PC-9 (cell line): Measurements from ENCODE around the gene S100PBP. TPM values are rescaled to one million over a fixed set of nuclear protein-coding genes. Genes with fewer than 3 reads are reported as not detected.

Experiments used
- BruUV-seq: library from RNA; stranded (reverse); fragments of 400-500 nt; replicated peaks from 2 replicates; lab custom pipeline; 2021; lab: Mats Ljungman, UMichigan
- CTCF ChIA-PET: fragments of 300-600 bp; sonication (Branson Sonifier 250); formaldehyde crosslinking; loops from one replicate; lab custom pipeline; 2022; ENCODE audit warnings: antibody characterized with exemption; lab: Charles Lee
- POLR2A ChIA-PET: fragments of 300-600 bp; sonication (Branson Sonifier 250); formaldehyde crosslinking; loops from one replicate; lab custom pipeline; 2022; ENCODE audit warnings: antibody characterized with exemption; ENCODE audit not compliant: unreplicated experiment; lab: Charles Lee
- DNase-seq, 2 experiments: peaks; one replicate each; pipeline versions ENCODE4 v3.0.0 to v3.0.0-alpha.2; 2015 to 2022; ENCODE audit warnings: mixed read lengths in 1 of 2
- H2AFZ ChIP-seq: fragments of 200-600 bp; sonication (generic); 2 replicates; pipeline ENCODE4 v1.8.1; 2017; ENCODE audit warnings: antibody characterized with exemption
- H3F3A ChIP-seq: fragments of 200-600 bp; sonication (generic); 2 replicates; pipeline ENCODE4 v1.8.1; 2017; ENCODE audit warnings: antibody characterized with exemption, mild to moderate bottlenecking, low read depth; ENCODE audit not compliant: insufficient read depth
- H3K27ac ChIP-seq: fragments of 200-600 bp; sonication (generic); 2 replicates; pipeline ENCODE4 v1.6.1; 2016; ENCODE audit warnings: mixed run types
- H3K27me3 ChIP-seq: fragments of 200-600 bp; sonication (generic); 2 replicates; pipeline ENCODE4 v1.6.1; 2016; ENCODE audit warnings: low read depth, mixed run types; ENCODE audit not compliant: insufficient read depth
- H3K36me3 ChIP-seq: fragments of 200-600 bp; sonication (generic); 2 replicates; pipeline ENCODE4 v1.6.1; 2016; ENCODE audit warnings: low read depth, mixed run types
- H3K4me1 ChIP-seq: fragments of 200-600 bp; sonication (generic); replicated peaks from 2 replicates; pipeline ENCODE4 v1.6.1; 2016; ENCODE audit warnings: mixed run types; ENCODE audit not compliant: insufficient read depth
- H3K4me2 ChIP-seq: fragments of 200-600 bp; sonication (generic); 2 replicates; pipeline ENCODE4 v1.6.1; 2017; ENCODE audit warnings: mixed run types
- H3K4me3 ChIP-seq: fragments of 200-600 bp; sonication (generic); 2 replicates; pipeline ENCODE4 v1.6.1; 2016; ENCODE audit warnings: mixed run types
- H3K79me2 ChIP-seq: fragments of 200-600 bp; sonication (generic); 2 replicates; pipeline ENCODE4 v1.6.1; 2017; ENCODE audit warnings: low read depth, mixed run types
- H3K9me2 ChIP-seq: fragments of 200-600 bp; sonication (generic); 2 replicates; pipeline ENCODE4 v1.8.1; 2017; ENCODE audit warnings: mild to moderate bottlenecking; ENCODE audit not compliant: insufficient read depth
- H3K9me3 ChIP-seq: fragments of 200-600 bp; sonication (generic); 2 replicates; pipeline ENCODE4 v1.8.1; 2016; ENCODE audit warnings: low read depth; ENCODE audit not compliant: insufficient read depth
- H4K20me1 ChIP-seq: fragments of 200-600 bp; sonication (generic); 2 replicates; pipeline ENCODE4 v1.8.1; 2017; ENCODE audit not compliant: insufficient read depth
- EZH2 ChIP-seq: fragments of 200-600 bp; sonication (generic); IDR thresholded peaks from 2 replicates; pipeline ENCODE4 v1.8.0; 2017; ENCODE audit warnings: antibody characterized with exemption, low read depth
- intact Hi-C: fragments of 100-400 bp; cut with micrococcal nuclease; formaldehyde crosslinking; loops from one replicate; pipeline ENCODE4 v1.10.0; 2022; ENCODE audit not compliant: unreplicated experiment
- total RNA-seq: library from RNA; stranded (reverse); gene quantifications from 2 replicates; pipeline ENCODE4 v1.2.3, GENCODE V29; 2021
- TF ChIP-seq, protein P1 (sequence below): fragments of 200-600 bp; sonication (generic); conservative IDR thresholded peaks from 2 replicates; pipeline ENCODE4 v1.6.1; 2017; ENCODE audit warnings: mixed run types, antibody characterized with exemption, mild to moderate bottlenecking, moderate library complexity

S100PBP gene
- total RNA-seq, 1 experiment from 2014 or later = 42.4 TPM

- Histone ChIP-seq H3K9me3 (no peaks in the 10 kb centered on the region), H3K36me3 (no peaks in the 10 kb centered on the region), H3K27ac (no peak overlapping the region), H3K79me2 (no peaks in the 10 kb centered on the region), H3K4me2 (no peak overlapping the region), H4K20me1 (no peaks in the 10 kb centered on the region), H3K4me3 (no peak overlapping the region), H3F3A (peaks cover 11% of the 10 kb centered on the region; the same call in 1 of the 2 replicates), H3K9me2 (no peaks in the 10 kb centered on the region), H2AFZ (no peak overlapping the region), H3K27me3 (peaks cover 19% of the 10 kb centered on the region), H3K4me1 (no peaks in the 10 kb centered on the region)
- intact Hi-C loops = no loop called here
- CTCF ChIA-PET = no interaction called here
- BruUV-seq = no TSS peak
- POLR2A ChIA-PET = no interaction called here
- no peak for TF ChIP-seq EZH2
- TF ChIP-seq, protein P1, sequence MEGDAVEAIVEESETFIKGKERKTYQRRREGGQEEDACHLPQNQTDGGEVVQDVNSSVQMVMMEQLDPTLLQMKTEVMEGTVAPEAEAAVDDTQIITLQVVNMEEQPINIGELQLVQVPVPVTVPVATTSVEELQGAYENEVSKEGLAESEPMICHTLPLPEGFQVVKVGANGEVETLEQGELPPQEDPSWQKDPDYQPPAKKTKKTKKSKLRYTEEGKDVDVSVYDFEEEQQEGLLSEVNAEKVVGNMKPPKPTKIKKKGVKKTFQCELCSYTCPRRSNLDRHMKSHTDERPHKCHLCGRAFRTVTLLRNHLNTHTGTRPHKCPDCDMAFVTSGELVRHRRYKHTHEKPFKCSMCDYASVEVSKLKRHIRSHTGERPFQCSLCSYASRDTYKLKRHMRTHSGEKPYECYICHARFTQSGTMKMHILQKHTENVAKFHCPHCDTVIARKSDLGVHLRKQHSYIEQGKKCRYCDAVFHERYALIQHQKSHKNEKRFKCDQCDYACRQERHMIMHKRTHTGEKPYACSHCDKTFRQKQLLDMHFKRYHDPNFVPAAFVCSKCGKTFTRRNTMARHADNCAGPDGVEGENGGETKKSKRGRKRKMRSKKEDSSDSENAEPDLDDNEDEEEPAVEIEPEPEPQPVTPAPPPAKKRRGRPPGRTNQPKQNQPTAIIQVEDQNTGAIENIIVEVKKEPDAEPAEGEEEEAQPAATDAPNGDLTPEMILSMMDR = no peak
- no peak for DNase-seq
These were observed 50.6 kb downstream of the S100PBP start for GRCh38 chr1:32868085-32868484.

- POLR2A ChIA-PET = no interaction called here
- CTCF ChIA-PET = no interaction called here
These were observed 51.5 kb downstream of the S100PBP start for GRCh38 chr1:32868806-32869455.

DNA sequence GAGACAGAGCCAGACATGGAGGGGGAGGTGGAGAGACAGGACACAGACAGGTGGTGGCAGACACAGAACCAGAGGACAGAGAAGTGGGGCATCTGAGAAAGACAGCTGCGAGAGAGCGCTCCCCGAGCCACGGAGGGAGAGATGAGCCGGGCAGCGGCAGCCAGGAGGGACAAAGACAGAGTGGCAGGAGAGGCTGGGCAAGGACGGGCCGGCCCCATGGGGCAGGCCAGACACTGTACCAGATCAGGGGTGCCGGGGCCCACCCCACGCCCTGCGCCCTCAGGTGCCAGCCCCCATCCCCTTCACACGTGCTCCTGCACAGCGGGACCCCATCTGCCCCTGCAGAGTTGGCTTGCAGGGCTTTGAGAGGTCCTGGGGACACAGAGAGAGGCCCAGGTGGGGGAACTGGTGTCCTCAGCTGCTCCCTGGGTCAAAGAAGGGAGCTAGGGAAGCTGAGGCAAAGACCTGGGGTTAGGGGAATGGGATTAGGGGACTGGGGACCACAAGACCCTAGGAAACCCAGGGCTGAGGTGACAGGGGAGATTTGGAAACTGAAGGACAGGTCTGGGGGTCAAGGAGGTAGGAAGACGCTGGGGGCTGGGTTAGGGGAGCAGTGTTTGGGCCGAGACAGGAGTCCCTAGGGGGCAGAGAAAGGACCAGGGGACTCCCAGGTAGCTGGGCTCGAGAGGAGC, 52.6 kb downstream of the S100PBP start:
- Histone ChIP-seq H3K4me2 (peak overlapping the region; percentile 19; the same call in 1 of the 2 replicates), H2AFZ (no peak overlapping the region), H3K36me3 (no peaks in the 10 kb centered on the region), H3K79me2 (no peaks in the 10 kb centered on the region), H3K4me3 (no peak overlapping the region), H3F3A (peaks cover 13% of the 10 kb centered on the region; the same call in 1 of the 2 replicates), H4K20me1 (no peaks in the 10 kb centered on the region), H3K27me3 (peaks cover 19% of the 10 kb centered on the region), H3K9me3 (no peaks in the 10 kb centered on the region), H3K4me1 (no peaks in the 10 kb centered on the region), H3K27ac (no peak overlapping the region), H3K9me2 (no peaks in the 10 kb centered on the region)
- TF ChIP-seq EZH2 = no peak
- TF ChIP-seq, protein P1 = no peak
- no peak for DNase-seq
- ChIA-PET CTCF (no interaction called here), POLR2A (interaction anchor here (0.6 kb wide), 1 partner anchor 89 kb away, joined by 4 read pairs; no protein-coding TSS in a partner anchor)
- BruUV-seq = no TSS peak
- intact Hi-C loops = loop anchor here (10.0 kb wide), 2 partner anchors 425 to 605 kb away; partner anchors contain the start of gene ZSCAN20

More at GRCh38 chr1:32868806-32869455, 51.5 kb downstream of the S100PBP start:
- H3K27me3 ChIP-seq = peaks cover 19% of the 10 kb centered on the region
- H3K27ac ChIP-seq = no peak overlapping the region
- H2AFZ ChIP-seq = no peak overlapping the region
- no peaks in the 10 kb centered on the region for H4K20me1 ChIP-seq
- H3K79me2 ChIP-seq = no peaks in the 10 kb centered on the region
- H3K4me3 ChIP-seq = no peak overlapping the region
- H3F3A ChIP-seq = peaks cover 11% of the 10 kb centered on the region; the same call in 1 of the 2 replicates
- TF ChIP-seq EZH2 = no peak
- TF ChIP-seq, protein P1 = no peak
- H3K36me3 ChIP-seq = no peaks in the 10 kb centered on the region
- H3K4me1 ChIP-seq = no peaks in the 10 kb centered on the region
- H3K9me2 ChIP-seq = no peaks in the 10 kb centered on the region
- no peak overlapping the region for H3K4me2 ChIP-seq
- BruUV-seq = no TSS peak
- no peaks in the 10 kb centered on the region for H3K9me3 ChIP-seq
- intact Hi-C loops = no loop called here
- DNase-seq = no peak
